GM19238 (cell line): ENCODE data around the gene PRSS3.
"Not testable (repeated sequence)": the region's sequence is repeated elsewhere in the genome, so short reads cannot be mapped to it uniquely, and the experiment has no call there.

Experiments
- DNase-seq: peaks from one replicate; pipeline ENCODE4 v3.0.0; 2011; ENCODE audit warnings: low spot score; ENCODE audit not compliant: insufficient read length

Gene PRSS3

DNA sequence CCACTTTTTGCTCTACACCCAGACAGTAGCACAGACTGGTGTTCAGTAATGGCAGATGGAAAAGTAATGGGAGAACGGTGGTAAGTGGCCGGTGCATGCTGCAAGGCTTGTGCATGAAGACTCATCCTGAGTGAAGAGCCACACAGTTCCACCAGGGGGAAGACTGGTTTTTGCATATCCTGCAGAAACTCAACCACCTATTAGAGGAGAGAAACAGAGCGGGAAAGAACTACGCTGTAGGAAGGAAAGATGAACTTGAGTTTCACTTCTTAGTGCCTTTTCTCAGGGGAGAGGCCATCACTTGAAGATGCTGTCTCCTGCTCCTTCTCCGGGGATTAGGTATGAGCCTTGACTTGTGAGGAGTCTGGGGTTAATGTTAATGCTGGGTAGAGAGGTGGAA is 9.4 kb upstream of the PRSS3 start:
- no peak for DNase-seq

GRCh38 chr9:33786681-33787080 is 8.7 kb upstream of the PRSS3 start:
- DNase-seq, result no peak

GRCh38 chr9:33787839-33788238 is 7.5 kb upstream of the PRSS3 start:
- DNase-seq, result no peak

DNA sequence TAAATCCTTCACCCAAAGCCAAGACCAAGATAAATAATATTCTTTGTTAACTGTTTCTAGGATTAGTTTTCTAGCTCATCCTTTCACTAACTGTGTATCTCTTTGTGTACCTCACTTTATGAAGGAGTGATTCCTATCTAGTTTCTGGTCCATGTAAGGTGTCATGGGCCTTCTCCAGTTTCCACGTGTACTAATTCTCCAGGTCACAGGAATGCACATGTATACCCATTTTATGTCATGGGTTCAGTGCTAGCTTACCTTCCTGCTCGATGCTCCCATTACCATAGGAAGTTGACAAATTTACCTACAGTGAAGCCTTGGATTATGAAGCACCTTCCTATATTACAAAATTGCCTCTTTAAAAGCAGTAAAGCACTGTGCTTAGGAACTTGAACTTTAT is 5.9 kb upstream of the PRSS3 start:
- DNase-seq, result not testable (repeated sequence)

DNA sequence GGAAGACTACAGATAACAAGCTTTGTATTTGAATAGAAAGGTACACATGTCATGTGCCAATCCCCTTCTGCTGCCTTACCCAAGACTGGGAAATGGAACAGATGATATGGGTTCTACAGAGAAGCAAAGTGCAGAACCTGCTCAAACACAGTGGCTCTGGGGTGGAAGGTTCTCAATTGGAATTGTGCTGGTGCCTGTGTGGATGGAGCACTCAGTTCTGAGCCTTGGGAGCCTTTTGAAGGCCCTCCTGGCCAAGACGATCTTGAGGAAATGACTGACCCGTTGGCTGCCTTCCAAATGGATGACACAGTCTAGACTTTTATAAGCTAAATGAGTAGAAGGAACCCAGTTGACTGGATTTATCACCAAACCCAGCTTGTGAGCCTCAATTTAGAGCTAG is 4.2 kb upstream of the PRSS3 start:
- no peak for DNase-seq

- DNase-seq, result not testable (repeated sequence)
Measured at GRCh38 chr9:33793496-33793895, 1.9 kb upstream of the PRSS3 start.

GRCh38 chr9:33794560-33794959 is 801 bp upstream of the PRSS3 start:
- DNase-seq, result no peak

DNA sequence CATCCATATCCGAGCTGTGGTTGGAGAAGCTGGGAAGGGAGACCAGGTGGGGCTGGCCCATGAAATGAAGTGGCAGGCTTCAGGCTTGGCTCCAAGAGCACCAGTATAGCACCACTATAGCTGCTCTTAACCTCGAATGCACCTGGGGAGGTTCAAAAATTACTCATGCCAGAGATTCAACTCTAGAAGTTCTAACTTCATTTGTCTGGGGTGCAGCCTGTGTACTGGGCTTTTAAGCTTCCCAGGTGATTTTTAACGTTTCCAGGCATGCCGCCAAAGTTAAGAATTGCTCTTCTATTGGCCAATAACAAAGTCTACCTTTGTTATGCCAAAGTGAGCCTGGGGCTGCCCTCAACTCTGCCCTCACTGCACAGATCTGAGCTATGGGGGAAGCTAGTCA is 458 bp downstream of the PRSS3 start:
- DNase-seq, result no peak

DNA sequence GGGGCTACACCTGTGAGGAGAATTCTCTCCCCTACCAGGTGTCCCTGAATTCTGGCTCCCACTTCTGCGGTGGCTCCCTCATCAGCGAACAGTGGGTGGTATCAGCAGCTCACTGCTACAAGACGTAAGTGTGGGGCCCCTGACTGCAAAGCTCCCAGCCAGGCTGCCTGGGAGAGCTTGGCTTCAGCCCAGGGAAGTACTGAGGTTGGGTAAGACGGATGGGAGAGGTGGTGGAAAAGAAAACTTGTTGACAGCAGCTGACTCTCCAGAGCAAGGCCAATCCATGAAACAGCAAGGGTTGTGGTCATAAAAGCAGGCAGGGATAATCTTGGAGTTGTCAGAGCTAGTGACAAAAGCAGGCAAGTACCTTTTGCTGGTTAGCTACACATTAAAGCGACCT is 1.3 kb downstream of the PRSS3 start:
- not testable (repeated sequence) for DNase-seq

GRCh38 chr9:33797837-33798236 is 2.5 kb downstream of the PRSS3 start:
- DNase-seq, result no peak

DNA sequence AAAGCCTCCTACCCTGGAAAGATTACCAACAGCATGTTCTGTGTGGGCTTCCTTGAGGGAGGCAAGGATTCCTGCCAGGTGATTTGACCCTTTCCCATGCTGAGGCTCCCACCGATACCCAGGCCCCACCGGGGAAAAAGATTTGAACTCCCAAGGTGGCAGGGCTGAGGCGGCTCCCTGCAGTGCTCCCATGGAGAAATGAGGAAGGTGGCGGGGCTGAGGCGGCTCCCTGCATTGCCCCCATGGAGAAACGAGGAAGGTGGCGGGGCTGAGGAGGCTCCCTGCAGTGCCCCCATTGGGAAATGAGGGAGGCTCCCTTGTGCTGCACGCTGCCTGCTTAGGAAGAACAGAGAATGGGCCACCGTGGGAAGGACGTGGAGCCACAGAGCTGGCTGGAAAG is 3.2 kb downstream of the PRSS3 start:
- DNase-seq, result no peak

DNA sequence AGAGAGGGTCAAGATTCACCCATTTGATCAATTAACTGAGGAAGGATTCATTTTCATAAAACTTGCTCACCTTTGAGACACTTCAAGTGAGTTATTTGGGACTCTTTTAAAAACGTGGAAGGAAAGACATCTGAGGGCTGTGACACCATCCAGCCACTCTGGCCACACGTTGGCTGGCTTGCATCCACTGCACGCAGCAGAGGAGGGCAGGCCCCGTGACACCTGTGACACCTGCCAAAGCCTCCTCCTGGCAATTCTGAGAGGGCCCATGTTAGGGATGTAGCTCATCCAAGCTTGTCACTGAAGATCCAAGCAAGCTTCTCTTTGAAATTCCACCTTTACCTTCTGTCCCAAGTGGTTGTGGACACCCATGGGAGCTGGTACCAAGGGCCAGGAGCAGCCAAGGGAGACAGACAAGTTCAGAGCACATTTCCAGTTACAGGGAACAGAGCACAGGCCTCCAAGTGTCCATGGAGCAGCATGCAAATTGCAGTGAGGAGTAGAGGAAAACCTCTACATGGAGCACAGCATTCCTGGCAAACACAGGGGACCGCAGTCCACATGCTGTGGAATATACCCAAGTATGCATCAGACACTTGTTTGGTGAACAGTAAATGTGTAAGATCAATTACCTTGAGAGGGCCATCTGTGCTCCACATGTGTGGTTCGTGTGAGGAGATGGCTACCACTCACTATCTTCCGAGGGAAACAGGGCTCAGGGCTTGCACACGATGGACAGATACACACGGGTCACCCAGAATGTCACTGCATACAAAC is 4.8 kb downstream of the PRSS3 start:
- DNase-seq, result no peak

DNA sequence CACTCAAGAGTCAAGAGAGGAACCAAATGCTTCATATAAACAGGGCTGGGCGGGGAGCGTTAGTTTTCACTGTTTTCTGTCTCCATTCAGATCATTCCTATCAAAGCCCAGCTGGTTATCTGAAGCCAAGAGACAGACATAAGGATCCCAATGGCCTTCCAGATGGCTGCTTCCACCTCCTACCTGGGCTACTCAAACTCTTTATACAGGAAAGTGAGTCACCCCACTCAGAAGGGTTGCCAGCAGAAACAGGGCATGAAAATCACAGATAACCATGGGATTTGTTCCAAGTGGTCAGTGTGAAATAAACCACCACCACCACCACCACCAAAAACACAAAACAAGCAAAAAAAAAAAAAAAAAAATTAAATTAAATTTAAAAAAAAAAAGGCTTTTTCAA is 5.5 kb downstream of the PRSS3 start:
- DNase-seq, result no peak

GRCh38 chr9:33801943-33802500 is 6.7 kb downstream of the PRSS3 start:
- not testable (repeated sequence) for DNase-seq

DNA sequence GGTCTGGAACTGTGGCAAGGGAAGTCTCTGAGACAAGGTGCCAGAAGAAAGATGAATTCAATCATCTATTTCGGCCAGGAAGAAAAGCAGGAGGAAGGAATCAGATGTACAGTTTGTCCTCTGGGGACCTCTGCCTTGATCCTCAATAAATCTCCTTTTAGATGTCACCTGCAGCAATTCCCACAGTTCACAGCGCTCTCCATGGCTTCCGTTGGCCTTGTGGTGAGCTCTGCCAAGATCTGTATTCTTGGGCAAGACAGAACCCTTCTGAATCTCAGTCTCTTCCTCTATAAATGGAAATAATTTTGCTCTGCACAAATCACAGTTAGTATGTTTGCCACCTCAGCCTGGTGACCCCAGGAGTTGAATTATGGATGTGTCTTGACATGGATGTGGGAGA is 8.8 kb downstream of the PRSS3 start:
- DNase-seq, result not testable (repeated sequence)

GRCh38 chr9:33807156-33807555 is 11.8 kb downstream of the PRSS3 start:
- not testable (repeated sequence) for DNase-seq

DNA sequence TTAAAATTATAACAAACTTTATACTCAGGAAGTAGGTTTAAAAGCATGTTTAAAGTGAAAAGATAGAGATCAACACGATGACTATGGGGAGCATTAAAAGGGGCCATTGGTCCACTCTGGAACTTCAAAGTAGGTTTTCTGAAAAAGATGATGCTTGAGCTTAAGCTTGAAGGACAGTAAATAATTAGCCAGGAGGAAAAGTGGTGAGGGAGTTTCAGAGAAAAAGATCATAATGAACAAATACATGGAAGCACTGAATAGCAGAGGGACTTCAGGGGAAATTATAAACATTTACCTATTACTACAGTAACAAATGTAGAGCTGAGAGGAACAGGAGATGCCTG is 13.6 kb downstream of the PRSS3 start:
- not testable (repeated sequence) for DNase-seq

DNA sequence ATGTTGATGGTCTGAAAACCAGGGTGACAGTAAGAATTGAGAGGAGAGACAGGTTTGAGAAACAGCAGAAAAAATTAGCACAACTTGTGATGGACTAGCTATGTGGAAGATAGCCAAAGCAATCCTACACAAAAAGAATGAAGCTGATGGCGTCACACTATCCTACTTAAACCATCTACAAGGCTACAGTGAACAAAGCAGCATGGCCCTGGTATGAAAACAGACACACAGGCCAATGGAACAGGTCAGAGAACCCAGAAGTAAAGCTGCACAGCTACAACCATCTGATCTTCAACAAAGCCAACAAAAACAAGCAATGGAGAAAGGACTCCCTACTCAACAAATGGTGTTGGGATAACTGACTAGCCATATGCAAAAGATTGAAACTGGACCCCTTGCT is 14.1 kb downstream of the PRSS3 start:
- DNase-seq, result no peak

DNA sequence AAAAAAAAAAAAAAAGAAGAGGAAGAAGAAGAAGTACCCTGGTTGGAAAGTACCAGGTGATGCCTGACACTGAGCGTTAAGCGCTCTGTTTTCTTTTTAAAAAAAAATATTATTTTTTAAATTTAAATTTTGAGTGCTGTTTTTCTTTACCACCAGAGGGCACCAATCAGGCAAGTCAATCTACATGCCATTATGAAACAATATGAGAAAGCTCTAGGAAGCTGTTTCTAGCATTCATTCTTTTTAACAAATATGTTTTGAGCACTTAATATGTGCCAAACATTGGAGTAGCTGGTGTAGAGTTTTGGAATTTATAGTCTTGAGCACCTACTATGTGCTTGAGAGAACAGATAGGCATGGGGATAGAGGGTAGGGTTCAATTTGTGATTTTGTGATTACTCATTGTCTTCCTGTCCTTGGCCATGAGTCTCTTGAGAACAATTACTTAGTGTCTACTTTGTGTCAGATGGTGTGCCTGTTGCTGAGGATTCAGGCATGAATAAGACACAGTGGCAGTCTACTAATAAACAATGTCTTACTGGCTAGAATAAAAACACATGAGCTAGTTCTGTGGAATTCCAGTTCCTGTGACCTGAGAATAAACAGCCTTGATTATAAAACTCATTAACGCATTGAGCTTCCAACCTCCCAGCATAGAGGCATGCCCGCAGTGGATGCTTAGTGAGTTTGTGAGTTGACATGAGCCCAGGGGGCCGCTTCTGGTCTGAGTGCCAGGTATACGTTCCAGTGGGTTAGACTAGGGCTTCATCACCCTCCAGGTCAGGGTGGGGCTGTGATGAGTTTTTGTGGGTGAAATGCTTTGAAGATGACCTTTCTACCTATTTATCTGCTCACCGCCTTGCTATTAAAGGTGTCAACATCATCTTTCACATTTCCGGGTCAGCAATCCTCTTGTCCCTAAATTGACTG is 18.6 kb downstream of the PRSS3 start:
- DNase-seq, result no peak

DNA sequence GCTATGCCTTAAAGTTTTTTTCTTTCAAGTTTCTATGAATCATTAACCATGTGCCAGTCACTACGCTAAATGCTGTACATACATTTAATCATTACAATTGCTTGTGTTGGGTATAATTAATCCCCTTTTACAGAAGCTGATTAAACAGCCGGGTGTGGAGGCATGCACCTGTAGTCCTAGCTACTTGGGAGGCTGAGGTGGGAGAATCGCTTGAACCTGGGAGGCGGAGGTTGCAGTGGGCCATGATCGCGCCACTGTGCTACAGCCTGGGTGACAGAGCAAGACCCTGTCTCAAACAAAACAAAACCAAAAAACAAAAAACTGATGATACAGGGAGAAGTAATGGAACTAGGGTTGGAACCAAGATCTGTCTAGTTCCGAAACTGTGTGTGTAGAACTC is 20.4 kb downstream of the PRSS3 start:
- no peak for DNase-seq

- DNase-seq, result peak; percentile 95
Measured at GRCh38 chr9:33816327-33817252, 21.2 kb downstream of the PRSS3 start, which contains the start of gene UBE2R2. TSS of gene UBE2R2 (plus strand) at chr9:33817160. CDS start at chr9:33817758, 598 bp downstream.
